Neuron (in vitro differentiated cells): ENCODE data around the gene ABCB11.

Source experiments
- H2AFZ ChIP-seq: one replicate; pipeline ENCODE4 v1.6.1; 2013; ENCODE audit warnings: low read depth, mild to moderate bottlenecking, inconsistent platforms, low read length, moderate library complexity
- H3K27me3 ChIP-seq: one replicate; pipeline ENCODE4 v1.6.1; 2013; ENCODE audit warnings: low read length; ENCODE audit not compliant: insufficient read depth
- H3K36me3 ChIP-seq: one replicate; pipeline ENCODE4 v1.6.1; 2013; ENCODE audit warnings: low read length; ENCODE audit not compliant: insufficient read depth
- H3K4me1 ChIP-seq: one replicate; pipeline ENCODE4 v1.6.1; 2013; ENCODE audit warnings: low read length; ENCODE audit not compliant: insufficient read depth
- H3K4me3 ChIP-seq: 2 replicates; pipeline ENCODE4 v1.5.1; 2013; ENCODE audit warnings: mild to moderate bottlenecking, low read length, moderate library complexity
- H3K9me3 ChIP-seq: one replicate; pipeline ENCODE4 v1.6.1; 2013; ENCODE audit warnings: low read length

The ABCB11 gene

DNA sequence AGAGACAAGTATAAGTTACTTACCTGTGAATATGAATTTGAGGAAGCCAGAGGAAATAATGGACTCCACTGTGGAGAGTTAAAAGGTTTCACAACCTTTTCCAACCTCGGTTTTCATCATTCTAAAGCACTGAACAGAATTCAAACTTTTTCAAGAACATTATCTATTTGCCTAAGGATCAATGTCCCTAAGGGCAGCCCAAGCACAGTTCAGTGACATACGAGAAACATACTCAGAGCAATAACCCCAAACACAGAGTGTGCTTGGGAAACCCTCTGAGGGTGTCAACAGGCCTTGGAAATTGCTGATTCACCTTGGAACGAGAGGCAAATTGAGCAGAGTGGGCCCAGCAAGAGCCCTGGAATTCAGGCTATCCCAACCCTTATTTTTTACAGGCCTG is at the start of gene ABCB11:
Gene ABCB11, minus strand, starts transcription at position 123 of the 400 bp plus-strand sequence. CDS start 13,199 bp downstream, outside the sequence.
- H3K9me3 ChIP-seq: no peaks in the 10 kb centered on the region
- H2AFZ ChIP-seq: no peak within 1 kb of the TSS
- H3K4me3 ChIP-seq: no peak within 1 kb of the TSS
- H3K27me3 ChIP-seq: no peaks in the 10 kb centered on the region
- H3K36me3 ChIP-seq: no peaks in the 10 kb centered on the region
- H3K4me1 ChIP-seq: peaks cover 4% of the 10 kb centered on the region

DNA sequence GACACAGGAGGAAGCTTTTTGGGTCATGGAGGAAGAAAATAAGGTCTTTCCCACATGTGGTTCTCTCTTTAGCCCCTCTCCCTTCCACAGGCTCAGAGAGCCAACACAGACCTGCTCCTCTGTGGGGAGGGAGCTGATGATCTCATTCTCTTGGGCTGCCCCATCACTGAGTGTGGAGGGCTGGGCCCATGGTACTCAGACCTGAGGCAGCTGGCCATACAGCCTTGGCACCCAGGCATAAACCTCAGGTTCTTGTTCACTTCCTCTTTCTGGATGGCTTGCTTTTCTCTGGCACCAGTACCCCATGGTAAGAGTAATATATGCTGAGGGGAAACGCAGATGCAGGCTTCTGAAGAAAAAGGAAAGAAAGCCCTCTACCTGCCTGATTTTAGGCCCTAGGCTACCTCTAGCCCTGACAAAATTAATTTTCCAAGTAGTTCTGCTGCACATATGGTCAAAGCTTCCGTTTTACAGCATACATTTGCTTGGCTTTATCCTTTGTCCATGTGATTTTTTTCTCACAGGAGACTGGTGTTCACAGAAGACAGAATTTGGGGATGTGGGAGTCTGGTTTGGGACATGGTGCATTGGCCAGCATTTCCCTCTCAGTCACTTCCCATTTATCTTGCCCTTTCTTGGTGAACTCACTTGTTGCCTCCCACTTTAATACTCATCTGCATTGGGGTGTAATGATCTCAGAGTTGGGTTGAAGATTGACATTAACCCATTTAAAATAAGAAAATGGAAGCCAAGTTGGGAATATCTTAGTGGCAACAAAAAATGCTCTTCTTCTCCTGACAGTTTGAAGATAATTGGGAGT is 49.3 kb upstream of the ABCB11 start:
- no peak overlapping the region for H3K4me3 ChIP-seq
- H3K4me1 ChIP-seq: no peaks in the 10 kb centered on the region
- no peak overlapping the region for H2AFZ ChIP-seq
- peaks cover 6% of the 10 kb centered on the region for H3K27me3 ChIP-seq
- no peaks in the 10 kb centered on the region for H3K9me3 ChIP-seq
- no peaks in the 10 kb centered on the region for H3K36me3 ChIP-seq

DNA sequence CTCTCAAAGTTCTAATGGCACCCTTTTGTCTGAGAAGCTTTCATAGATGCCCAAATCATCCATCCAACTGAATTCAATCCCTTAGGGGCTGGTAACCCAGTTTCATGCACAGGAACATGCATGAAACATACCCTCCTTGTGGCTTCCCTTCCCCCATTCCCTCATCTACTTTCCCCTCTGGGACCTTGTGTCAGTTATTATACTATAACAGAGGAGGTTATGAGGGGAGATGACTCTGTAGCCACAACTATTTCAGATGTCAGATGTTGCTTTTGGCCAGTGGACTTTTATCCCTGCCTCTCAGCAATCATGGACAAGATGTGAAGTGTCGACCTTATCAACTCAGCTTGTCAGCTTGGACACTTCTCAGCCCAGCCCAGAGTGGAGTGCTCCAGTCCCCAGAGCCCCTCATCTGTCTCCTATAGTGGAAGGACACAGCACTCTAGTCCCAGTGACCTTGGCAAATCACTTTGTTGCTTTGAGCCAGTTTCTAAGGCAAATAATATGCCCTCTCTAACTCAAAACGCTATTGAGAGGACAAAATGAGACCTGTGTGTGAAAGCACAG is 46.6 kb upstream of the ABCB11 start:
- Histone ChIP-seq H3K9me3 (no peaks in the 10 kb centered on the region), H2AFZ (no peak overlapping the region), H3K36me3 (no peaks in the 10 kb centered on the region), H3K4me3 (no peak overlapping the region), H3K4me1 (no peaks in the 10 kb centered on the region), H3K27me3 (peaks cover 6% of the 10 kb centered on the region)

DNA sequence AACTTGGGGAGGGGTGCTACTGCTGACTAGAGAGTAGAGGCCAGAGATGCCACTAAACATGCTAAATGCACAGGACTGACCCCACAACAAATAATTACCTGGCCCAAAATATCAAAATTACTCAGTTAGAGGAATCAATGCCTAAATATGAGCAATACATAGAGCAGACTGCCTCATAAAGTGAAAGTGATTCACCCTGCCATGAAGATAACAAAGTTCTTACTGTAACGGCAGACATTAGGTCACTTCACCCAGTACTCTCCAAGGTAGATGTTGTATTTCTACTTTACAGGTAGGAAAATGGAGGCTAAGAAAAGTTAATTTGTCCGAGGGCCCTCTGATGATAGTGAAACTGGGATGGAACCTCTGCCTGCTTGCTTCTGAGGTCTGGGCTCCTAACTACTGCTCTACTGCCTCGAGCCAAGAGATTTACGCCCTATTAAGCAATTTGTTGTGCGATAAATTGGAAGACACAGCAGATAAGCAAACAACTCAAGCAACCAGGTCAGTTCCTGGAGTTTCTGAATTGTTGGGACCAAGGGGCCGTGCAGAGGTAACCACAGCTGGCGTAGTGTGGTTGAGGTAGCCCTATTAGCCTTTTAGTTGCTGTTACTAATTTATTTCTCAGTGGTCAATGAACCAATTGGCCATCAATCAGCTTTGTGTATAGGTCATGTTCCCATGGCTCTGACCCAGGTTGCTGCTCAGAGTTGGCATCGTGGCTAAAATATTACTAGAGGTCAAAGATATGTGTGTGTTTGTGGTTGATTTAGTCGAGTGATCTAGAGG is 43.0 kb upstream of the ABCB11 start:
- H3K4me3 ChIP-seq: no peak overlapping the region
- no peaks in the 10 kb centered on the region for H3K9me3 ChIP-seq
- H3K36me3 ChIP-seq: no peaks in the 10 kb centered on the region
- H2AFZ ChIP-seq: no peak overlapping the region
- no peaks in the 10 kb centered on the region for H3K4me1 ChIP-seq
- peaks cover 9% of the 10 kb centered on the region for H3K27me3 ChIP-seq

DNA sequence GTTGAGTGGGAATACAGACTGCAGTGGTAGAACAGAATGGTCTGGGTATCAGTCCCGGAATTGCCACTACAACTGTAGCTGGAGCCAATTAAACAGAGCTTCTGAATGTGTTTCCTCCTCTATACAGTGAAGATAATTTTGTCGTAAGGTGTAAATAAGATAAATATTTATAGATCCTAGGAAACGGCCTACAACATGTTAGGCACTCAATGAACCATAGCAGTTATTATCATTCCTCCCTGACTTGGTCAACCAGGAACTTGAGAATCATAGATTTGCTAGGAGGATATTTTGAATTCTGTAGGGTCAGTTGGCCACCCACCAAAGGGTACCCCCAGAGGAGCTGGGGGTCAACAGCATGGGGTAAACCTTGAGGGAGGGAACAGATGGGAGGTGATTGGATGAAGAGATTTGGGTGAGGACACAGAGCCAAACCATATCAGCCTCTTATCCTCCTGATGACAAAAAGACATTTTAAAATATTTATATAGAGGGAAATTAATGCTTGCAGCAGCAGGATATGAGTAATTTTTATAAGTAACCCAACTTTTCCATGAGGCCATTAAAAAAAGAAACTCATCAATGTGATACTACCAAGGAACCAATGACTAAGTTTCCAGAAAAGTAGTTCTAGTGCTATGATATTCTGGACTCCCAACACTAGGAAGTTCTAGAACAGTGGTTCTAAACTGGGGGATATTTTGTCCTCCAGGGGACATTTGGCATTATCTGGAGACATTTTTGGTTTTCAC is 42.3 kb upstream of the ABCB11 start:
- Histone ChIP-seq H3K9me3 (no peaks in the 10 kb centered on the region), H3K36me3 (no peaks in the 10 kb centered on the region), H2AFZ (no peak overlapping the region), H3K4me3 (no peak overlapping the region), H3K4me1 (no peaks in the 10 kb centered on the region), H3K27me3 (peaks cover 9% of the 10 kb centered on the region)

DNA sequence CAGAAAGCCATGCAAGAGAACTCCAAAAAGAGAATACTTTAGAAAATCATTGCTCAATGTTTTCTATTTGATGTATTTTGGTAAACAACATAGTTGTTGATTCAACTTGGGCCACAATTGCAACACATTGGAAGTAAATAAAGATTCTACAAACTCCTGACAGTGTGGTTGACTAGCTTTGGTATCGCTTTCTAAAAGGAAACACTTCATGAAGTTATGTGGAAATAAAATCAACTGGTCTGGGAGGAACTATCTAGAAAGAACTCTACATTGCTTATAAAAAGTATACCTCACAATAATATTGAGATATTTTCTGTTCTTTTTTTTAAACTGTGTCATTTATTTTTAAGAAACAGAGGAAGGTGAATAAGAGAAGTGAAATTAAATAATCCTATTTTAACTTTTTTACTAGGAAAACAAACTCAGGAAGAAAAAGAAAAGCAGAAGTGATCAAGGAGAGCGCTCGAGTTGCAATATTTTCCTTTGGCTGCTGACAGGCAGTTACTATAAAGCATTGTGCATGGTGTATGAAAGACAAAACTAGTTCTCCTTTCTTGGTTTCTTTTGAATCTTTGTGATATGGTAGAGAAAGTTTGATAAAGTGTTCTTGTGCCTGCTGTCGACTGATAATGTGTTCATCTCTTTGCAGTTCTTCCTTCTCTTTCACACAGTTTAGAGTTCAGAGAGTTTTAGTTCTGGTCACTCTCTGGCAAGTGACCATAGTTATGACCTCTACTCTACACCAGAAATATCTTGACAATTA is 41.2 kb upstream of the ABCB11 start:
- H3K36me3 ChIP-seq: no peaks in the 10 kb centered on the region
- no peaks in the 10 kb centered on the region for H3K9me3 ChIP-seq
- H3K4me3 ChIP-seq: no peak overlapping the region
- peaks cover 9% of the 10 kb centered on the region for H3K27me3 ChIP-seq
- H3K4me1 ChIP-seq: no peaks in the 10 kb centered on the region
- no peak overlapping the region for H2AFZ ChIP-seq

DNA sequence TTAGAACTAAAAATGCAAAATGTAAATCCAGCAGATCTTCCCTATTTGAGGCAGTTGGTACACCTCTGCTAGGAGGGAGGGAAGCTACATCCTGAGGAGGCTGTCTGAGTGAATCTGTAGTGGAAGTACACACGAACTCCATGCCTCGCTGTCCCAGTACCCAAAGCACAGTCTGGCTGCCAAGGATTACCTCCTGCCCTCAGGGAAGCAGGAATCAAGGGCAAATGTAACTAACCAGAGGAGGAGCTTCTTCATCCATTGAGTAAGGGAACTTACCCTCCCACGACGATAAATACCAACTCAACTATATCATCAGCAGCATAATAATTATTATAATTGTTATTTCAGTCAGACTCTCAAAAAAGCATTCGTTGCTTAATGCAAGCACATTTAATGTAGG is 40.3 kb upstream of the ABCB11 start:
- no peak overlapping the region for H2AFZ ChIP-seq
- no peaks in the 10 kb centered on the region for H3K4me1 ChIP-seq
- no peaks in the 10 kb centered on the region for H3K36me3 ChIP-seq
- peaks cover 9% of the 10 kb centered on the region for H3K27me3 ChIP-seq
- H3K4me3 ChIP-seq: no peak overlapping the region
- H3K9me3 ChIP-seq: no peaks in the 10 kb centered on the region

DNA sequence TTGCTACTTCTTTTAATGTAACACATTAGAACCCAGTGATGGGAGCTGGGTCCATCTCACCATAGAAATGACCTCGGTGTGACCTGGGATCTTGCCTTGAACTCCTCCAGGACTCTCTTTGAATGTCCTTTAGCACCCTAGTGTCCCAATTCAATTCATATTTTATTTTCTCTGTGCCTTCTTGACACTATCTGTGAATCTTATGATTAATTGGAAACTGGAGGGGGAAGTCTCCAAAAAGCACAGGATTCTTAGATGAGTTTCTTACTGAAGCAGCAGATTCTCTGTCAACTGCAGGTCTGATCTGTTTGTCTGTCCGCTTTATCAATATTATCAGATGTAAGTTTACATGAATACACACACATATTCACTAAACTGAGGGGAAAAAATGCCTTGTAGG is 38.7 kb upstream of the ABCB11 start:
- Histone ChIP-seq H3K27me3 (peaks cover 11% of the 10 kb centered on the region), H3K4me1 (no peaks in the 10 kb centered on the region), H3K4me3 (no peak overlapping the region), H2AFZ (no peak overlapping the region), H3K9me3 (no peaks in the 10 kb centered on the region), H3K36me3 (no peaks in the 10 kb centered on the region)

DNA sequence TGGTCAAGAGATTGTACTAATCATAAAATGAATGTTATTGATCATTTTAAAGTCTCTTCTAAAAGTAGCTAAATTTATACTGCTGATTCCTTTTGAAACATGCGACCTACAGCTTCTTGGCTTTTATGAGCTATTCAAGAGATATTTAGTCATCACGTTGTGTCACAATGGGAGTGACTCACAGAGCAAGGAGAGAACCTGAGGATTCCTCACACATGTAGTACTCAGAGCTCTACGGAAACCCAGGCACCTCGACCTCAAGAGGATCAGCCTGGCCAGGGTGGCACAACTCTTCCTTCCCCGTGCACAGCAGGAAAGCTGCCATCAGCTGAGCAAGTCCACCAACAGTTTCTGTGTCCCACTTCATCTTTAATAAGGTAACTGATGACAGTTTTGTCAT is 38.2 kb upstream of the ABCB11 start, which contains the start of gene DHRS9:
Gene DHRS9, plus strand, starts transcription at position 223 of the 400 bp plus-strand sequence. CDS start 12,019 bp downstream, outside the sequence.
- Histone ChIP-seq H3K4me1 (no peaks in the 10 kb centered on the region), H3K4me3 (no peak within 1 kb of the TSS), H3K9me3 (no peaks in the 10 kb centered on the region)

DNA sequence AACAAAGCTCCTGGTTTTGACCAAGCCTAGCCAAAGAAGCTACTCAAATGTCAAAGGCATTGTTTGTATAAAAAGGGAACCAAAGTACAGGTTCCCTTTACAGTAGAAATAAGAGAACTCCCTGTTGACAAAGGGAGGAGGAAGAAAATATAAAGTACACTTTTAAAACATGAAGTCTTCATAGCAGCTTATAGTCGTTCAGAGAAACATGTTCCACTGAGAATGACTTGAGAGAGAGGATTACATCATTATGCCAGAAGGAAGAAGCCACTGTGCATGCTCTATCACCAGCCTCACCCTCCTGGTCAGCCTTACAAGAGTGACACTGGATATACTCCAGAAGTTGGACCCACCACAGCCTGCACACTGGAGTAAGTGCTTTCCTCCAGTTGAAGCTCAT is 35.8 kb upstream of the ABCB11 start:
- Histone ChIP-seq H3K9me3 (no peaks in the 10 kb centered on the region), H2AFZ (no peak overlapping the region), H3K36me3 (no peaks in the 10 kb centered on the region), H3K4me1 (no peaks in the 10 kb centered on the region), H3K27me3 (peaks cover 9% of the 10 kb centered on the region), H3K4me3 (no peak overlapping the region)

More for the DNA sequence above, 38.2 kb upstream of the ABCB11 start, which contains the start of gene DHRS9:
- Histone ChIP-seq H2AFZ (no peak within 1 kb of the TSS), H3K27me3 (peaks cover 11% of the 10 kb centered on the region), H3K36me3 (no peaks in the 10 kb centered on the region)

DNA sequence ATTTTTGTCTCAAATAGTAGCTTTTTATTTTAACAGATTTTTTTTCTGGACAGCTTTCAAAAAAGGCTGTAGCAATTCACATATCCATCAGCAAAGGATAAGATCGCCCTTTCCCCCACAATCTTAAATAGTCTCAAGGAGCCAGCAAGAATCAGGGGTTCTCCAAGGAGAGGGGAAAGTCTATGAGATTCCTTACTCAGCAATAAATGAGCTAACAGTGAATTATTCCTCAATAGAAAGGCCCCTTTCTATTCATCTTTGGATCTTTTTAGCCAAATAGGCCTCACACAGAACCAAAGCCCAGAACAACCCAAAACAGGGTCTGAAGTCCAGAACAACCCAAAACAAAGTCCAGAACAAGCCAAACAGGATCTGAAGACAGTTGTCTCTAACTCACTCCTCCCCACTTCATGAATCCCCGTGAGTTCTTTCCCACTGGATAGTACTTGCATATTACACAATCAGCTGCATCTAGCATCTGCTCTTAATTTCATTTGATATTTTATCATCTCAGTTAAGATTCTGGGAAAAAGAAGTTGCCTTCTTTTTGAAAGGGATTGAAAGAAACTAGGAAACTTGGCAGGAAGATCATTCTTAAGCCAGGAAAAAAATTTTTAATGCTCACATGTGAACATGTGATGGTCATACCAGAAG is 34.9 kb upstream of the ABCB11 start:
- Histone ChIP-seq H3K4me1 (no peaks in the 10 kb centered on the region), H3K9me3 (no peaks in the 10 kb centered on the region), H2AFZ (no peak overlapping the region), H3K4me3 (no peak overlapping the region), H3K36me3 (no peaks in the 10 kb centered on the region), H3K27me3 (peaks cover 9% of the 10 kb centered on the region)

DNA sequence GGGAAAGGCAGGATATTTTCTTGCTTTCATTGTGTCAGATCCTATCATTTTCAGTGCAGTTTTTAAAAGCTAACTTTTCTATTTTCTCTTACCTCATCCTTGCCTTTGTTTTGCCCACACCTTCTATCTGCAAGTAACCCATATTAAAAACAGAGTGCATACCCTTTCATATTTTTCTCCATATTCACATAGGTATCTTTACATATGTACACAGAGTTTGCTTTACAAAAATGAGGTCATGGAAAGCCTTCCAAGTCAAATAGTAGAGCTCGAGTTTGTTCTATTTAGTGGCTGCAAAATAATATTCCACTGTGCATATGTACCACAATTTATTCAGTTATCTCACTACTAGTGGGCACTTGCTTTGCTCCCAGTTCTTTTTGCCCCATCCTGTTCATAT is 34.3 kb upstream of the ABCB11 start:
- Histone ChIP-seq H2AFZ (no peak overlapping the region), H3K27me3 (peaks cover 9% of the 10 kb centered on the region), H3K9me3 (no peaks in the 10 kb centered on the region), H3K36me3 (no peaks in the 10 kb centered on the region), H3K4me1 (no peaks in the 10 kb centered on the region), H3K4me3 (no peak overlapping the region)
